ENCODE data around the gene RAB39A.

RAB39A gene

DNA sequence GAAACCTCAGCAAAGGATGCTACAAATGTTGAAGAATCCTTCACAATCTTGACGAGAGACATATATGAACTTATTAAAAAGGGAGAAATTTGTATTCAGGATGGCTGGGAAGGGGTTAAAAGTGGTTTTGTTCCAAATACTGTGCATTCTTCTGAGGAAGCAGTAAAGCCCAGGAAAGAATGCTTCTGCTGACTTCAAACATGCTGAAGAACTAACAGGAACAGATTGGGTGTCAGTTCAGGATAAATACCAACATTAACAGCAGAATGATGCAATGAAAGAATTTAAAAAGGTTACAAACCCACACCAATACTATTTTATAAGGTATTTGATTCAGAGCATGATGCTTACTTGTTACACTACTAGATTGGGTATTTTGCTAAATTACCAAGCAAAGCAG, 33.9 kb downstream of the RAB39A start:
- no peak for DNase-seq (ENCODE audit: low spot score)

GRCh38 chr11:107963091-107963490, 34.8 kb downstream of the RAB39A start:
- no peak for DNase-seq (ENCODE audit: low spot score)

GRCh38 chr11:107969219-107969618, 41.0 kb downstream of the RAB39A start:
- DNase-seq (ENCODE audit: low spot score) = no peak

DNA sequence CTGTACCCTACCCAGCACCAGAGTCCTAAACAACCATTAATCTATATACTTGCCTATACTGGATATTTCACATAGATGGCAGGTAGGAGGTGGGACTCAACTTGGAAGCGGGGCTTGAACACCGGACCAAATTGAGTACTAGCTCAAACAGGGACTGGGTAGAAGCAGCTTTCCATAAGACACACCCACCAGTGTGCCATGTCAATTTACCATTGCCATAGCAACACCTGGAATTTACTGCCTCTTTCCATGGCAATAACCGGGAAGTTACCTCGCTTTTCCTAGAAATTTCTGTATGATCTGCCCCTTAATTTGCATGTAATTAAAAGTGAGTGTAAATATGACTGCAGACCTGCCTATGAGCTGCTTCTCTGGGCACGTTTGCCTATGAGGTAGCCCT, 41.8 kb downstream of the RAB39A start:
- DNase-seq (ENCODE audit: low spot score) = no peak

- no peak for DNase-seq (ENCODE audit: low spot score)
Observed at GRCh38 chr11:107973641-107974040, 45.4 kb downstream of the RAB39A start.

DNA sequence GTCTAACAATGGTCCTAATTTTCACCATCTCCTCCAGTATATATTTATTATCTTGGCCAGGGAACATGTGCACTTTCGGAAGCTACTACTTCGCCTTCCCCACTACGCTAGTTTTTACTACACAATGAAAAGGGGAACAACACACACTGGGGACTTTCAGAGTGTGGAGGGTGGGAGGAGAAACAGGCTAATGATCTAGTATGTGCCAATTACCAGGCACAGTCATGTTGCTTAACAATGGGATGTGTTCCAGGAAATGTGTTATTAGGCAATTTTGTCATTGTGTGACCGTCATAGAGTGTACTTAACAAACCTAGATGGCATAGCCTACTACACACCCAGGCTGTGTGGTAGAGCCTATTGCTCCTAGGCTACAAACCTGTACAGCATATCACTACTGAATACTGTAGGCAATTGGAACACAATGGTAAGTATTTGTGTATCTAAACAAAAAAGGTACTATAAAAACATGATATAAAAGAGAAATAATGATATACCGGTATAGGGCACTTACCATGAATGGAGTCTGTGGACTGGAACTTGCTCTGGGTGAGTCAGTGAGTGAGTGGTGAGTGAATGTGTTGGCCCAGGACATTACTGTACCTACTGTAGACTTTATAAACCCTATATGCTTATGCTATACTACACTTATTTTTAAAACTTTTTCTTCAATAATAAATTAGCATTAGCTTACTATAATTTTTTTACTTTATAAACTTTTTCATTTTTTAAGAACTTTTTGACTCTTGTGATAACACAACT, 60.3 kb downstream of the RAB39A start:
- no peak for DNase-seq (ENCODE audit: low spot score)

DNA sequence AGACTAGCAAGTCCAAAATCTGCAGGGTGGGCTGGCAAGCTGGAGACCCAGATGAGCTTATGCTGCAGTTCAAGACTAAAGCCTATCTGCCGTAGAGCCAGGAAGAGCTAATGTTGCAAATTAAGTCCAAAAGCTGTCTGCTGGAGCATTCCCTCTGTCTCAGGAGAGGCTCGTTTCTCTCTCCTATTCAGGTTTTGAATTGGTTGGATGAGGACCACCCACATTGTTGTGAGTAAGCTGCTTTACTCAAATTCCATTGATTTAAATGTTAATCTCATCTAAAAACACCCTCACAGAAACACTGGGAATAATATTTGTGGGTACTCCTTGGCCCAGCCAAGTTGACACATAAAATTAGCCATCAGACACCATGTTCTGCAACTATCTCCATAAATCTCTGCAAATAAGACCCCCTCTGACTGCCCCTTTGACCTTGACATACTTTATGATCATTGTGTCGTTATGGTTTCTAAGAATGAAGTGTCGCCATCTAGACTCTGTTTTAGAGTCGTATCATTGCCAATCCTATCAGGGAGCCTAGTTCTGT, 63.7 kb downstream of the RAB39A start:
- DNase-seq (ENCODE audit: low spot score) = no peak

DNA sequence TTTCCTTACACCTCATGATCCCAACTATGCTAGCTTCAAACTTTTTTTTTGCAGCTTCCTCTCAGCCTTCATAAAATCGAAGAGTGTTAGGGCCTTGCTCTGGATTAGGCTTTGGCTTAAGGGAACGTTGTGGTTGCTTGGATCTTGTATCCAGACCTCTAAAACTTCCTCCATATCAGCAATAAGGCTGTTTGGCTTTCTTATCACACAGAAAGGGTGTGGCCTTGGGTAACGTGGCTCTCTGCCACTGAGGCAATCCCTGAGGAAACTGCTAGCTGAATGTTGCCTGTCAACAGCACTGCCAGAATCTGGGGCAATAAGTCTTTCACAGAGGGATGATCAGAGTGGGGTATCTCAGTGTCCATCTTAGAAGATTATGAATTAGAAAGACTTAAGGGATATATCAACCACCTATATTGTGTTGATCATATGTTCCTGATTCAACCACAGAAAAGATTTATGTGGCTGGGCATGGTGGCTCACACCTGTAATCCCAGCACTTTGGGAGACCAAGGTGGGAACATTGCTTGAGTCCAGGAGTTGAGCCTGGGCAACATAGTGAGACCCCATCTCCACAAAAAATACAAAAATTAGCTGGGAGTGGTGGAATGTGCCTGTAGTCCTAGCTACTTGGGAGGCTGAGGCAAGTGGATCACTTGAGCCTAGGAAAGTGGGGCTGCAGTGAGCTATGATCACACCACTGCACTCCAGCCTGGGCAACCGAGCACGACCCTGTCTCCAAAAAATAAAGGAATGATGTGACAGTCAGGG, 67.9 kb downstream of the RAB39A start:
- no peak for DNase-seq (ENCODE audit: low spot score)

- no peak for DNase-seq (ENCODE audit: low spot score)
Observed at GRCh38 chr11:107998761-107999160, 70.5 kb downstream of the RAB39A start.

DNA sequence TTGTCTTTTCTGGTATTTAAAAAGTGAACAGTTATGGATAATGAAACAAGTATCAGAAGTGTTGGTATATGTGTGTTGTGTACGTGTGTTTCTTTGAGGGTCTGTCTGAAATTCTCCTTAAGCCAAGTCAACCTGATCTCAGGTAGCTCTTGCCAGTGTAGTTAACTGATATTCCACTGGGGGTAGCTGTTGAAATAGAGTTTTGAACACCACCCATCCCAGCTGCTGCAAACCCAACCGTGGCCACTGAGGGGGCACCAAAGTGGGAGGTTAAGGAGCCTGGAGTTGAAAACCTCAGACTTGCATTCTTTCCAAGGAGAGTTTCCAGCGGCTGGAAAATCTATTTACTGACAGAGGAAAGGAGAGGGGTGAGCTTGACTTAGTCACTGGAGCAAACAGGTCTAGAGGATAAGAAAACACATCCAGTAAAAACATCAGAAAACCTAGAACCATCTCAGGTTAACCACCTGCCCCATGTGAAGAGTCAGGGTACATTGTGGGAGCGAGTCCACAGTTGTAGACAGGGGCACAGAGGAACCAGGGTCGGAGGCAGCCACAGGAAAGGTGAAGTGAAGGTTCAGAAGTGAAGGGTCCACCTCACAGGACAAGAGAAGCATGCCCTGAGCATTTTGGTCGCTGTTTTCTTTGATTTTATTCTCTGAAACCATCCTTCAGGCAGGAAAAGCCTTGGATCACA, 71.7 kb downstream of the RAB39A start:
- peak; percentile 22 for DNase-seq (ENCODE audit: low spot score)

GRCh38 chr11:108002476-108002875, 74.2 kb downstream of the RAB39A start:
- no peak for DNase-seq (ENCODE audit: low spot score)

- no peak for DNase-seq (ENCODE audit: low spot score)
Observed at GRCh38 chr11:108003623-108004022, 75.4 kb downstream of the RAB39A start.

- DNase-seq (ENCODE audit: low spot score) = no peak
Observed at GRCh38 chr11:108007819-108008218, 79.6 kb downstream of the RAB39A start.

GRCh38 chr11:108008656-108009496, 80.6 kb downstream of the RAB39A start, which contains the start of gene CUL5:
CUL5 (plus strand) TSS chr11:108008898; CDS start chr11:108009349, 451 bp downstream.
- peak; percentile 89 for DNase-seq (ENCODE audit: low spot score)

DNA sequence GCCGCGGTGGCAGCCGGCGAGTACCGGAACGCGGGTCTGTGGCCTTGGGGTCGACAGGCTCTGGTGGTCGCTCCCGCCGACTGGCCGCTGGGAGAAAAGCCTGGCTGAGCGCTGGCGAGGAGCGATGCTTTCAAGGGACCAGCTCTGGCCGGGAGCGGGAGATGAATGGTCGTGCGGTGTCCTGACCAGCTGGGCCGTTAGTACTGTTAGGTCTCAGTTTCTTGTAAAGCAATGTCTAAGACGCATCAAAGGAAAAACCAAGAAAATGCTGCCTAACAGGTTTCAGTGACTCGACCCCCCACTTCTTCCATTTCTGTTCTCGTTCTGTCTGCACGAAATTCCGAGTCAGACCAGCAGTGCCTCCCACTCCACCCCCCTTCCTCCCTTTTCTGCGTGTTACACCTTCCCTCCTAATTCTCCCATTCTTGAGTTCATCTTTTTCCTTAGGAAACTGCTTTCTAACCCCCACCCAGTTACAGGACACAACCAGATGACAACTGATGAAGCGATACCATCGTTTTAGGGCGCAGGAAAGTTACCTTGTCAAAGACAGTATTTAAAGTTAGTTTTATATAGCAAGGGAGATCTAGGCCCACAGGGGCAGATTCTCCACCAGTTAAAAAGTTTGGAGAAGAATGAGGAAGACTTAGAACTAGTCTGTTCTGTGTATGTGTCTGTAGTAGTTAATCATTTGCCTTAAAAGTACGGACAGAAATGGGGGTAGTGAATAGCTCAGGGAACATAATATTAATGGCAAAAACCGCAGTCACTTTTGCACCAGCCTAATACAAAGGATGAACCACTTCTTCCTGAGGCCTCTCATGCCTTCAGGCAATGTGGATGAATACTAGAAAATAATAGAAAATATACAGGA, 81.5 kb downstream of the RAB39A start:
- DNase-seq (ENCODE audit: low spot score) = no peak

GRCh38 chr11:108012139-108012725, 84.0 kb downstream of the RAB39A start:
- DNase-seq (ENCODE audit: low spot score) = no peak
